Measurements from ENCODE around the gene FGF1.

DNA sequence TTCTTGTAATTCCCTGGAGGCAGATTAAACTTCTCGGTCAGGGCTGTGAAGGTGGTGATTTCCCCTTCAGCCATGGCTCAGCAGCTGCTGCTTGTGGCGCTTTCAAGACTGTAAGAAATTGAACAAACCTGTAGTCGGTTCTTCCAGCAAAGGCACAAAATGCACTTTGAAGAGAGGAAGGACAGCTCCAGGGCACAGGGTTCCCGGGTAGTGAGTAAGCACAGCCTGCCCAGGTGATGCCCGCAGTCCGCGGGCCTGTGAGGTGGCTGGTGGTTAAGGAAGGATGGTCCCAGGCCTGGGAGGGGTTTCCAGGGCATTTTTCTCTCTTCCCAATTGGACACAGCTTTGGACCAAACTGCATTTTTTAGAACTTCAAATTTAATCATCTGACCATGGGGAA is 71.8 kb downstream of the FGF1 start:
- TF ChIP-seq, protein P1, sequence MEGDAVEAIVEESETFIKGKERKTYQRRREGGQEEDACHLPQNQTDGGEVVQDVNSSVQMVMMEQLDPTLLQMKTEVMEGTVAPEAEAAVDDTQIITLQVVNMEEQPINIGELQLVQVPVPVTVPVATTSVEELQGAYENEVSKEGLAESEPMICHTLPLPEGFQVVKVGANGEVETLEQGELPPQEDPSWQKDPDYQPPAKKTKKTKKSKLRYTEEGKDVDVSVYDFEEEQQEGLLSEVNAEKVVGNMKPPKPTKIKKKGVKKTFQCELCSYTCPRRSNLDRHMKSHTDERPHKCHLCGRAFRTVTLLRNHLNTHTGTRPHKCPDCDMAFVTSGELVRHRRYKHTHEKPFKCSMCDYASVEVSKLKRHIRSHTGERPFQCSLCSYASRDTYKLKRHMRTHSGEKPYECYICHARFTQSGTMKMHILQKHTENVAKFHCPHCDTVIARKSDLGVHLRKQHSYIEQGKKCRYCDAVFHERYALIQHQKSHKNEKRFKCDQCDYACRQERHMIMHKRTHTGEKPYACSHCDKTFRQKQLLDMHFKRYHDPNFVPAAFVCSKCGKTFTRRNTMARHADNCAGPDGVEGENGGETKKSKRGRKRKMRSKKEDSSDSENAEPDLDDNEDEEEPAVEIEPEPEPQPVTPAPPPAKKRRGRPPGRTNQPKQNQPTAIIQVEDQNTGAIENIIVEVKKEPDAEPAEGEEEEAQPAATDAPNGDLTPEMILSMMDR (IDR thresholded peaks at IDR 0.05): no peak
- no peak for TF ChIP-seq EZH2 (IDR thresholded peaks at IDR 0.05; ENCODE audit: borderline replicate concordance, insufficient read depth, low read depth, low read length, poor library complexity, severe bottlenecking)
